Measurements from ENCODE around the gene CD300H.
"Not testable (repeated sequence)": the region's sequence is repeated elsewhere in the genome, so short reads cannot be mapped to it uniquely, and the experiment has no call there.

CD300H gene

GRCh38 chr17:74518413-74518981, 48.8 kb downstream of the CD300H start:
- TF ChIP-seq SETDB1 (IDR thresholded peaks at IDR 0.05; ENCODE audit: insufficient read length, low read length), result peak; percentile 63
- H3K4me1 ChIP-seq (ENCODE audit: control insufficient read depth, insufficient read depth, low read length); H3K9me3 ChIP-seq (ENCODE audit: control insufficient read depth, insufficient read depth, low read depth, low read length); H3K36me3 ChIP-seq (ENCODE audit: control insufficient read depth in 2 of 2, insufficient read depth in 1 of 2, low read length in 2 of 2); POLR2A ChIA-PET; H3K4me3 ChIP-seq (ENCODE audit: low read depth, low read length); H3K27ac ChIP-seq (ENCODE audit: extremely low read depth, low read depth, low read length): not testable (repeated sequence)
- CTCF ChIA-PET, result interaction anchor here (0.6 to 1.4 kb wide), 4 partner anchors 18 to 140 kb away, joined by 3 to 4 read pairs (median 4); partner anchors contain the start of gene CD300H

- Histone ChIP-seq H3K4me1 (ENCODE audit: control insufficient read depth, insufficient read depth, low read length) (no peaks in the 10 kb centered on the region), H3K9me3 (ENCODE audit: control insufficient read depth, insufficient read depth, low read depth, low read length) (no peaks in the 10 kb centered on the region), H3K27ac (ENCODE audit: extremely low read depth, low read depth, low read length) (no peak overlapping the region), H3K36me3 (ENCODE audit: control insufficient read depth in 2 of 2, insufficient read depth in 1 of 2, low read length in 2 of 2) (no peaks in the 10 kb centered on the region), H3K4me3 (ENCODE audit: low read depth, low read length) (no peak overlapping the region)
- TF ChIP-seq WT1 (tag by site-specific recombination; IDR thresholded peaks at IDR 0.05) (no peak), ZSCAN18 (tag by site-specific recombination; IDR thresholded peaks at IDR 0.05) (no peak), KLF8 (tag by site-specific recombination; IDR thresholded peaks at IDR 0.05) (no peak), ZNF155 (tag by site-specific recombination; IDR thresholded peaks at IDR 0.05) (no peak), ZNF513 (tag by site-specific recombination; IDR thresholded peaks at IDR 0.05) (no peak), ZNF335 (tag by site-specific recombination; conservative IDR thresholded peaks at IDR 0.05) (no peak), ZNF558 (tag by site-specific recombination; IDR thresholded peaks at IDR 0.05) (no peak), ZNF585B (tag by site-specific recombination; IDR thresholded peaks at IDR 0.05) (no peak), ZNF10 (tag by site-specific recombination; IDR thresholded peaks at IDR 0.05) (no peak), ZNF610 (tag by site-specific recombination; IDR thresholded peaks at IDR 0.05; ENCODE audit: borderline replicate concordance) (no peak), TRIM28 (IDR thresholded peaks at IDR 0.05; ENCODE audit: borderline replicate concordance, low read length) (no peak), ZNF433 (tag by site-specific recombination; IDR thresholded peaks at IDR 0.05; ENCODE audit: low read depth) (no peak)
- POLR2A ChIA-PET, result no interaction called here
- CTCF ChIA-PET, result no interaction called here
These were observed 50.6 kb downstream of the CD300H start for GRCh38 chr17:74516561-74517328.

DNA sequence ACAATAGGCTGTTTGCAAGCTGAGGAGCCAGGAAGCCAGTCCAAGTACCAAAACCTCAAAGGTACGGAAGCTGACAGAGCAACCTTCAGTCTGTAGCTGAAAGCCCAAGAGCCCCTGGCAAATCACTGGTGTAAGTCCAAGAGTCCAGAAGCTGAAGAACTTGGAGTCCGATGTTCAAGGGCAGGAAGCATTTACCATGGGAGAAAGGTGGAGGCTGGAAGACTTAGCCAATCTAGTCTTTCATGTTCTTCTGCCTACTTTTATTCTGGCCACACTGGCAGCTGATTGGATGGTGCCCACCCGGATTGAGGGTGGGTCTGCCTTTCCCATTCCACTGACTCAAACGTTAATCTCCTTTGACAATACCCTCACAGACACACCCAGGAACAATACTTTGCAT, 51.4 kb downstream of the CD300H start:
- ChIA-PET CTCF (no interaction called here), POLR2A (no interaction called here)
- Histone ChIP-seq H3K9me3 (ENCODE audit: control insufficient read depth, insufficient read depth, low read depth, low read length) (no peaks in the 10 kb centered on the region), H3K27ac (ENCODE audit: extremely low read depth, low read depth, low read length) (no peak overlapping the region), H3K4me3 (ENCODE audit: low read depth, low read length) (no peak overlapping the region), H3K4me1 (ENCODE audit: control insufficient read depth, insufficient read depth, low read length) (no peaks in the 10 kb centered on the region), H3K36me3 (ENCODE audit: control insufficient read depth in 2 of 2, insufficient read depth in 1 of 2, low read length in 2 of 2) (no peaks in the 10 kb centered on the region)
- TF ChIP-seq, protein P1, sequence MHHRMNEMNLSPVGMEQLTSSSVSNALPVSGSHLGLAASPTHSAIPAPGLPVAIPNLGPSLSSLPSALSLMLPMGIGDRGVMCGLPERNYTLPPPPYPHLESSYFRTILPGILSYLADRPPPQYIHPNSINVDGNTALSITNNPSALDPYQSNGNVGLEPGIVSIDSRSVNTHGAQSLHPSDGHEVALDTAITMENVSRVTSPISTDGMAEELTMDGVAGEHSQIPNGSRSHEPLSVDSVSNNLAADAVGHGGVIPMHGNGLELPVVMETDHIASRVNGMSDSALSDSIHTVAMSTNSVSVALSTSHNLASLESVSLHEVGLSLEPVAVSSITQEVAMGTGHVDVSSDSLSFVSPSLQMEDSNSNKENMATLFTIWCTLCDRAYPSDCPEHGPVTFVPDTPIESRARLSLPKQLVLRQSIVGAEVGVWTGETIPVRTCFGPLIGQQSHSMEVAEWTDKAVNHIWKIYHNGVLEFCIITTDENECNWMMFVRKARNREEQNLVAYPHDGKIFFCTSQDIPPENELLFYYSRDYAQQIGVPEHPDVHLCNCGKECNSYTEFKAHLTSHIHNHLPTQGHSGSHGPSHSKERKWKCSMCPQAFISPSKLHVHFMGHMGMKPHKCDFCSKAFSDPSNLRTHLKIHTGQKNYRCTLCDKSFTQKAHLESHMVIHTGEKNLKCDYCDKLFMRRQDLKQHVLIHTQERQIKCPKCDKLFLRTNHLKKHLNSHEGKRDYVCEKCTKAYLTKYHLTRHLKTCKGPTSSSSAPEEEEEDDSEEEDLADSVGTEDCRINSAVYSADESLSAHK (tag by site-specific recombination; IDR thresholded peaks at IDR 0.05), result no peak
- no peak for TF ChIP-seq ZBTB8A (tag by site-specific recombination; IDR thresholded peaks at IDR 0.05)
- TF ChIP-seq, protein P2, sequence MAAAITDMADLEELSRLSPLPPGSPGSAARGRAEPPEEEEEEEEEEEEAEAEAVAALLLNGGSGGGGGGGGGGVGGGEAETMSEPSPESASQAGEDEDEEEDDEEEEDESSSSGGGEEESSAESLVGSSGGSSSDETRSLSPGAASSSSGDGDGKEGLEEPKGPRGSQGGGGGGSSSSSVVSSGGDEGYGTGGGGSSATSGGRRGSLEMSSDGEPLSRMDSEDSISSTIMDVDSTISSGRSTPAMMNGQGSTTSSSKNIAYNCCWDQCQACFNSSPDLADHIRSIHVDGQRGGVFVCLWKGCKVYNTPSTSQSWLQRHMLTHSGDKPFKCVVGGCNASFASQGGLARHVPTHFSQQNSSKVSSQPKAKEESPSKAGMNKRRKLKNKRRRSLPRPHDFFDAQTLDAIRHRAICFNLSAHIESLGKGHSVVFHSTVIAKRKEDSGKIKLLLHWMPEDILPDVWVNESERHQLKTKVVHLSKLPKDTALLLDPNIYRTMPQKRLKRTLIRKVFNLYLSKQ (tag by site-specific recombination; IDR thresholded peaks at IDR 0.05; ENCODE audit: borderline replicate concordance), result no peak
- TF ChIP-seq ZNF18 (tag by site-specific recombination; IDR thresholded peaks at IDR 0.05), result no peak
- no peak for TF ChIP-seq ZBTB48 (tag by site-specific recombination; IDR thresholded peaks at IDR 0.05)
- no peak for TF ChIP-seq ZNF140 (tag by site-specific recombination; IDR thresholded peaks at IDR 0.05)
- no peak for TF ChIP-seq IKZF3 (tag by site-specific recombination; IDR thresholded peaks at IDR 0.05)
- no peak for TF ChIP-seq ZNF184 (tag by site-specific recombination; IDR thresholded peaks at IDR 0.05)
- no peak for TF ChIP-seq ZNF596 (tag by site-specific recombination; IDR thresholded peaks at IDR 0.05)
